HG02970 (cell line): ENCODE data around the gene MRFAP1.

Experiments used
- ATAC-seq: cut with Tn5 transposase; IDR thresholded peaks from one replicate; pipeline ENCODE4 v1.9.1; 2021; ENCODE audit warnings: mild to moderate bottlenecking, moderate library complexity, moderate number of reproducible peaks; ENCODE audit not compliant: unreplicated experiment, low FRiP score

Gene MRFAP1

DNA sequence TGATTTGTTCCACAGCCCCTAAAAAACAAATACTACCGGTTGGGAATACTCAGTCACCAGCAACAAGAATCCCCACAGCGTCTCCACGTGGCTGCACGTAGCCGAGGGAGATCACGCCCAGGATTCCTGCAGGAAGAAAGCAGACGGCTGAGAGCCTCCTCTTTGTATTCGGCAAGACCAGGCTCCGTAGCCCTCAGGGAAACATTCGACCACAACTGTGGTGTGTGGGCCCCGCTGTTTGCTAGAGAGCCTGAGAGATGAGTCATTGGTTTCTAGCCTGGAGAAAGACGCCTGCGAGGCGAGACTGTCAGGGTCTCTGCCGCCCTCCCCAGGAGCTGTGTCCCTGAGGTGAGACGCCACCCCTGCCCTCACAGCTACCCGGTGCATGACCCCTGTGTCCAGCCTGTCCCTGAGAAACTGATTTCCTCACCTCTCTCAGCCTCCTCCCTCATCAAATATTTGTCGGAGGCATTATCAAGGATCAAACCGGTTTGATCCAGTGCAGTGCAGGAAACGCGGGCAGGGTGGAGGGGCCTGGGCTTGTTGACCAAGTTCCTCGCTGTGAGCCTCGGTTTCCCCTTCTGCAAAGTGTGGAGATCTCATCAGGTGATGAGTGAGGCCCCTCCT, 48.5 kb downstream of the MRFAP1 start:
- ATAC-seq: no peak

DNA sequence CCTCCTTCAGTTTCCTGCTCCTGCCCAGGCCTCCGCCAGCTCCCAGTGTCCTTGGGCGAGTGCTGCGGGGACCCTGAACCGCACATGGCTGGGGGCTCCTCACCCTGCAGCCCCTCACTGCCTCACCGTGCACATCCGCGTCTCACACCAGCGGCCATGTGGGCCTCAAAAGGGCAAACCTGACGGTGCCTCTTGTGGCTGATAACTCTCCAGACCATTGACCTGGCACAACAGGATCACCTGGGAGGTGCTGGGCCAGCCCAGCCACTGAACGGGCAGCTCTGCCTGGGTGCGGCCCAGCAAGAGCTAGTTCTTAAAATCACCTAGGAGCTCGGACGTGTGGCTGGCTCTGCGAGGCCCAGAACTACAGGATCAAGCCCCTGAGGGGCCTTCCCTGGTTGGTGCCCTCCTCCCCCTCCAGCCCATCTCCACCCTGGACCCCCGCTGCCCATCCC, 49.0 kb downstream of the MRFAP1 start:
- ATAC-seq: no peak
